Activated CD4-positive, CD25-positive, alpha-beta regulatory T cell treated with anti-CD3 and anti-CD28 coated beads, Interleukin-2, amount 50 U/mL, for 24 hours (primary cell): ENCODE results near the gene MYMK.

ENCODE experiments used
- ATAC-seq, 2 donors: fragments of 150-1000 bp; cut with Tn5 transposase; one replicate each; pipeline ENCODE4 v1.10.0; 2021; ENCODE audit warnings: mild to moderate bottlenecking in 1 of 2, moderate library complexity in 1 of 2

Gene MYMK

DNA sequence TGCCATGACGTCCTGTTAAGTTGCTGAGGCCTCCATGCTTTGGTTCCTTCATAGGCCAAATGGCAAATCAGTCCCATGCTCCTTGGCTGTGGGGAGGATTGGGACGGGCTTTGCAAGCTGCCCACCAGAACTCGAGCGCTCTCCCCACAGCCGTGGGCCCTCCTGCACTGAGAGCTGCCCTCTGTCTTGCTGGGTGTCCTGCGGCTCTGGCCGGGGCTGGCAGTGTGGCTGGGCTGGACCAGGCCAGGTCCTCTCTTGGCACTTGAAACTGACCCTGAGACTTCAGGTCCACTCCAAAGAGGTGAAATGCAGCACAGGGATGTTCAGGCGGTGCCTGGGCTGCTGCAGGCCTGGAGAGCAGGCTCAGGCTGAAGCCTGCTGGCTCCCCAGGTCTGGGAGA lies 7.0 kb downstream of the MYMK start:
- ATAC-seq: no peak

DNA sequence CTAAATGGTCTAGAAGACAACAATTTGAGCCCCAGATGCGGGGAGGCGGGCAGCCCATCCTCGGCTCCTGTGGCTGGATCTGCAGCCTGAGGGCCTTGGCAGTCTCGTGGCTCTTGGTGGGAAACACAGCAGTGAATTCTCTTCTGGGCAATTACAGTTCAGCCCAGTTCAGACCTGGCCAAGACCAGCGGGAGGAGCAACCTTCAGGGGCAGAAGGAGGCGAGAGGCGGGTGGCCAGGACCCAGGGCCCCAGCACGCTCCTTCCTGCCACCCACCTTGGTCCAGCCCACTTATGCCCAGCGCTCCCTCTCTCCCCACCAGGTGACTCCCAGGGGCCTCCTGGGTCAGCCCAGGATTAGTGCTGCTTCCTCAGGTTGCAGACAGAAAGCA lies 7.8 kb downstream of the MYMK start:
- ATAC-seq: no peak

- no peak for ATAC-seq
Observed at GRCh38 chr9:133516256-133516960, 8.4 kb downstream of the MYMK start.

DNA sequence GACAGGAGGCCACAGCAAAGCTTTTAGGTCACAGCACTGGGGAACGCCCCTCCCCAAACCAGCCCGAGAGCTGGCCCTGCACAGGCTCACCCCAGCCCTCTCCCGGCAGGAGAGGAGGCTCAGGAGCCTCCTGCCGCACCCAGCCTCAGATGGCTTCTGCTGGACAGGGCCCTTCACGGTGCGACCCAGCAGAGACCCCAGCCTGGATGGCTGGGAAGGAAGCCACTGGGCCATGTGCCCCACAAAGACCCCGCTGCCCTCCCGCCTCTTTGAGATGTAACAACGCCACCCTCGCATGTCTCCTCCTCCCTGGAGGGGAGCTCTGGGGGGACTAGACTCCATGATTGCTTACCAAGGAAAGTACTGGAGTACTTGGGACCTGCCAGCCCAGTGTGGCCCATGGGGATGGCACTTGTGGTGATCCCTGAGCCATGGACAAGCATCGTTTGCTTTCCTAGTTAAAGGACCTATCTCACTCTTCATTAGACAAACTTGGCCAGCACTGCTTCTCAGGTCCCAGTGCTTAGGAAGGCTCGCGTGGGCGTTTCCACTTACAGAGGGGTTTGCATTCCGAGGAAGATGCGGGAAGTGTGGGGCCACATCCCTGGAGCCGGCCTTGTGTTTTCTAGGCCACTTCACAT lies 9.0 kb downstream of the MYMK start:
- no peak for ATAC-seq

- no peak for ATAC-seq
Observed at GRCh38 chr9:133515240-133515610, 9.5 kb downstream of the MYMK start.

DNA sequence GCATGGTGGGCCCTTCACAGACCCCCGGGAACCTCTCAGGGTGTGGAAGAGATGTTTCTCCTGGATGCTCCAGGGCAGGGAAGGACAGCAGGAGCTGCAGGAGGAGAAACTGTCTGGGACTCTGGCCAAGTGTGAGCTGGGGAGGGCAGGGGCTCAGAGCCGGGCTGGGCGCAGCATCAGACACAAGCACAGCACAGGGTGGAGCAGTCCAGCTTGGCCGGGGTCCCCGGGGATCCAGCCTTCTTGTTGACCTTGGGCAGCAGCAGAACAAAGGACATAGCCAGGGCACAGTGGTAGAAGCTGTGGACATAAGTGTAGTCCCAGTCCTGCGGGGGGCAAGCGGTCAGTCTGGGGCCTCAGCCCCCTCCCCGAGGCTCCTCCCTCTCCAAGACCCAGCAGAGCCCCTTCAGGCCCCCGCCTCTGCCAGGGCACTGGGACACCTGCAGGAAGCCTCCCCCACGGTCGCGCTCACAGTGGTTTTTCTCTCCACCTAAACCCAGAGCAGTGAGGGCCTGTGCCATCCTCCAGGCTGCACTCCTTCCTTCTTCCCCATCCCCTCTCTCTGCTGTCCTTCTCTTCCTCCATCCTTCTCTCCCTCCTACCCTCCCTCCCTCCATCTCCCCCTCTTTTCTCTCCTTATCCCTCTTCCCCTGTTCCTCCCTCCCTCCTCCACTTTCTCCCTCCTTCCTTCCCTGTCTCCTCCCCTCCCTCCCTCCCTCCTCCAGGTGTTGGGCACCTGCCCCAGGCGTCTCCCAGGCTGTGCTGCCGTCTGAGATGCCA lies 10.1 kb downstream of the MYMK start:
- no peak for ATAC-seq

DNA sequence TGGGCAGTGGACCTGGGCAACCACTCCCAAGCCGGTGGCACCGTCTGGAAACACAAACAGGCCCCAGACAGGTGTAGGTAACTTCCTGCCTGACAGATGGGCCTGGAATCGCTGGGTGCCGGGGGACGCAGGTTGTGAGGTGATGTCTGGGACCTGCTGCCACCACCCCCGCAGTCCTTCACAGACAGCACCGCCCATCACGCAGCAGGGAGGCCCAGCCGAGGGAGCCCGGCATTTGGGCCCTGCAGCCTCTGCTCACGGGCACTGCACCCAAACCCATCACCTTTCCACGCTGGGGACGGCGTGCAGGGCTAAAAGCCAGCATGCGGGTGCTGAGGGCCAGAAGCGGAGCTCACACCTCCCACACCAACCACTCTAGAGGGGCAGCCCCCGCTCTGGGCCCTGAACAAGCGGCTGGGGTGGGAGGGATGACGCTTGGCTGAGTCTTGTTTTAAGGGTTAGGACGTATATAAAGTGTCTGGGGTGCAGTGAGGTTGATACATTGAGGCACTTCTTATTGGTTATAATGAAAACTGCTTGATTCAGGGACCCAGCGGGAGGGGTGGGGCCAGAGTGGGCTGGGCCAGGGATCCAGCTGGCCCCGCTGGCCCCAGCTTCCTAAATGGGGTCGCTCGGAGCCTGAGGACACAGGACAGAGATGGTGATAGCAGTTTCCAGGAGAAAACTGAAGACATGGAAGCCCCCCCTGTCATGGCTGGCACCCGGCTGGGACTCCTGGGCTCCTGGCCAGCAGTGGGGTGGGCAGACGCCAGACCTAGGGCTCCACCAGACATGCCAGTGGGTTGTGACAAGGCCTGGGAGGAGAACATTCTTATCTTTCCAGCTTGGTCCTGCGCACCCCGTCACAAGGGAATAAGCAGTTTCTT lies 11.3 kb downstream of the MYMK start:
- ATAC-seq: no peak

- no peak for ATAC-seq
Observed at GRCh38 chr9:133512253-133513213, 12.2 kb downstream of the MYMK start.

DNA sequence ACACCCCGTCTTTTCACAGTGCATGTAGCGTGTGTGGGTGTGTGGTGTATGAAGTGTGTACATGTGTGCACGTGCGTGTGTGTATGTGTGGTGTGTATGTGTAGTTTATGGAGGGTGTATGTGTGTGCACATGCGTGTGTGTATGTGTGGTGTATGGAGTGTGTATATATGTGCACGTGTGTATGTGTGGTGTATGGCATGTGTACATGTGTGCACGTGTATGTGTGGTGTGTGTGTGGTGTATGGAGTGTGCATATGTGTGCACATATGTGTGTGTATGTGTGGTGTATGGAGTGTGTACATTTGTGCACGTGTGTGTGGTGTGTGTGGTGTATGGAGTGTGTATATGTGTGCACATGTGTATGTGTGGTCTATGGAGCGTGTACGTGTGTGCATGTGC lies 13.2 kb downstream of the MYMK start:
- ATAC-seq: no peak

DNA sequence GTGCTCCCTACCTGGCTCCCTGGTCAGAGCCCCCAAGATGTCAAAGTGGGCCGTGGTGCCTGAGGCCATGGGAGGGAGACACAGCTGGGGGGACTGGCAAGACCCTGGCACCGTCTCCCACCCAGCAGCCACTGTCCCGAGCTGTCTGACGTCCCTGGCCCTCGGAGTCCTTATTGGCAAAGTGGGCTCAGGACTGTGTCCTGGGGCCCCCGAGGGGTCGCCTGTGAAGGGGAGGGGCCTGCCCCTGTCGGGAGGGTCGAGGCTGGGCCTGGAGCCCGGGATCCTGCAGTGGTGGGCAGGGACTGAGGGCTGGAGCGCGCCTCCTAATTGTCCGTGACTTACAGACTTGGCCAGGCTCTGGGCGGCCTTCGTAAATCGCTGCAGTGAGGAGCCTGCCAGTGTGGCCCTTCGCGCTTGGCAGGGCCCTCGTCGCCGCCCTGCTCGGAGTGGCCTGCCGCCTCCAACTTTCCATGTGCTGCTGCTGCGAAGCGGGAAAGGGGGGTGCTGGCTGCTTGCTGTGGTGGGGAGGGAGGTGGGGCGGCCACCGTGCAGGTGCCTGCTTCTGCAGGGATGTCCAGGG lies 13.7 kb downstream of the MYMK start:
- no peak for ATAC-seq

DNA sequence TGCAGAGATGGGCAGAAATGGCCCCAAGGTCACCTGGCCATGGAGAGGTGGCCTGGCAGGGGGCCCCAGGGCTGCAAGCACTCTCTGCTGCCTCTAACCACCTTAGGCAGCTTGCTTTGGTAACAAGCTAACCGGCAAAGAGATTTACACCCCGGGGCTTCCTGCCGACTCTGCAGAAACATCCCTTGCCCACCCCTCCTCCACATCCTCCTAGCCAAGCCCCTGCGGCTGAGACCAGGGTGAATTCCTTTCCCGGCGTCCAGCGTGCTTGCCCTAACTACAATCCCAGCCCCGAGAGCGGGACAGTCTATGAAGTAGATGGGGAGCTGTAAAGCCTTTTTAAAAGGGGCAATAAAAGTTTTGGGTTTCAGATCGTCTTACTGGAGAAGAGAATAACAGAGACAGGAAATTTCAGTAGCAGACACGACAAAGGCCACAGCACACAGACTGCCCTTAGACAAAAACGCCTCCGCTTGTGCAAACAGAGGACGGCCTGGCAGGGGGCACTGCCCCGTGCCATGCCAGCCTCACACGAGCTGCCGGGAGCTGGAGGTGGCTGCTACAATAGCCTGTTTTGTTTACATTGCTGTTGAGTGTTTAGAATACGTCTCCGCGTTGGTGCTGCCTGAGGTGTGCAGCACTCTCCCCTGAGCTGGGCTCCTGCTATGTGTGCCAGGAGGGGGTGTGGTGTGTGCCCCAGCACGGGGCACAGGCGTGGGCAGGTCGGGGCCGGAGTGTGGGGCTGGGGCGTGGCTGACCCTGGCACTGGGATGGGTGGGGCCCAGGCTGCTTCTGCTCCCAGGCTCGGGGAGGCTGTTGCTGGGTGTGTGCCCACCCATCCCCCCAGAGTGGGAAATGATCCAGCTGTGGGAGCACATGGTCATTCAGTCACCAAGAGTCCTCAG lies 15.3 kb downstream of the MYMK start:
- ATAC-seq: peak in 1 of 2 donors; percentile 51

DNA sequence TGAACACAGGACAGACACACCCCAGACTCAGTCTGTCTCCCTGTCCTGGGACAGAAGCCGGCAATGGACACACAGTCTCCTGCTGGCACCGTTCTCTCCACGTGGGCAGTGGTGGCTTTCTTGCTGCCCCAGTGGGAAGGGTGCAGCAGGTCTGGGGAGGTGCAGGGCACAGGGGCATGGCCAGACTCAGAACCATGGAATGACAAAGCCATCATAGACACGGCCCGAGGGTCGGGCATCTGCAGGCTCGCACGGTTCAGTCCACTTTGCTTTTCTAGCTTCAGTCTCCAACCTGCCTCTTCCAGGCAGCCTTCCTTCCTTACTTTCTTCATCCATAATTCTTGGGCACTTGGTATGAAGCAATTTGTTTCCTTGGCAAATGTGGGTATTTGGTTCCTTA lies 16.7 kb downstream of the MYMK start:
- no peak for ATAC-seq

DNA sequence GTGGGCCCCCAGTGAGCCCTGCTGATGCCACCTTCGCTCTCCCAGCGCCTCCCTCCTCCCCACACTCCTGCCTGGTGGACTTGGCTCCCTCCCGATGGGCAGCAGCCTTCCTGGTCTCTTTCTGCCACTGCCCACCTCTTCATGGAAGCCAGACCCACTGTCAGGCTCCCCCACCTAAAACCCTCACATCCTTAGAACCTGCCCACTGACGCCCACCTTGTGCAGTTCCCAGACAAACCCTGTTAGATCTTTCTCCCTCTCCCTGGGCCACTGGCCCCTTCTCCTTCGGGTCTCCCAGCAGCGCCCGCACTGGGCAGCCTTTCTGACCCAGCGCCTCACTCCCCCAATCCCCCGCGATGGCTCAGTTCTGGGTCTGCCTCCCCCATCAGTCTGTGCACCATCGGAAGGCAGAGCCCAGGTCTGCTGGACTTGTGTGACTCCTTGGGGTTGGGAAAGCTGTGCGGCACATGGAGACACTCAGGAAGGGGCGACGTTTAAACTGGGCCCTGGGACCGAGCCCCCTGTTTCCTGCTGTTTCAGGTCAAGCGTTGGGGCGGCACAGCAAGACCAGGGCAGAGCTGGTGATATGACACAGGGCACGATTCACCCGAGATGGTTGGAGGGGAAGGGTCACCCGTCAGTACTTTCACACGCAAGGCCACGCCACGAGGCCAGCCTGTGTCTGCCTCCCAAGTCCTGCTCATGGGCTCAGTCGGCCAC lies 17.4 kb downstream of the MYMK start:
- ATAC-seq: no peak

DNA sequence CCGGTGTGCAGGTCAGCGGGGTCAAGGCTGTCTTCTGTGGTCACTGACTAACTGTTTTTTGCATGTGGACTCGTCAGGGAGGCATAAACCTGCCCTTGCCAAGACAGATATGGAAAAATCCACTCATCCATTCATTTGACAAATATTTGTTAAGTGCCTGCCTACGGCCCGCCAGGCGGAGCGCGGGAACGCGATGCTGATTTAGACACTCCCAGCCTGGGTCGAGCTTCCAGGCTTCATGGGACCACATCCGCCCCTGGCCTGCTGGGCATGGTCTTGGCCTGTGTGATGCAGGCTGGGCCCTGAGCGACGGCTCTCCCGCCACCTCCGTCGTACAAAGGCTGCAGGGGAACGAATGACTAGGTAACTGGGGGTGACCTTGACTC lies 18.1 kb downstream of the MYMK start:
- no peak for ATAC-seq

DNA sequence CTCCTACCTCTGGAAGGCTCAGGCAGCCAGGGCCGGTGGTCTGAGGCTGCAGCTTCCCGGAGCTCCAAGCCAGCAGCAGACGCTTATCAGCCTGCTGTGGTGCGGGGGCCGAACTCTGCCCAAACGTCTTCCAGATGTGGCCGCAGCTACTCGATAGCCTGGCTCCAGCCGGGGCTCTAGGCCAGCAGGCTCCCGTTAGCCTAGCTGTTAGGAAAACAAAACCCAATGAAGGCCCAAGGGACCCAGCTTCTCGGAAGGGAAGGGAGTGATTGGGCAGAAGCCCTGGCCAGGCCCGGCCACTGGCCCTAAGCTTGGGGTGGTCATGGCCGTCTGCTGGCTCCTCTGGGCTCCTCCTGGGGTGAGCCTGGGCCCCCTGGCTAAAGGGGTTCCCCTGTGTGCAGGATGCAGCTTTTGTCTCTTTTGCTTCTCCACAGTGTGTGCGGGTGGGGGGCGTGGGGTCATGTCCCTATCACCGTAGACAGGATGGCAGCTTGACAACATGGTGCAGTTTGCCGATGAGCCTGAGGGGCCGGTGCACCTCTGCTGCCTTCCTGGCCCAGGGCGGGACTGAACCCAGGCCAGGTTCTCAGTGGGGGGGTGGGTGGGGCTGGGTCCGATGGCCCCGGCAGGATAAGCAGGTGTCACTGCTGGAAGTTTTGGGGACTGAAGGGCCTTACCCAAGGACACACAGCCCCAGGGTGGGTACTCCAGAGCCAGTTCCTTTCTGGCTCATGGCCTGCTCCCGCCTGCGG lies 18.7 kb downstream of the MYMK start:
- ATAC-seq: no peak

GRCh38 chr9:133505186-133505830 lies 19.5 kb downstream of the MYMK start:
- no peak for ATAC-seq

GRCh38 chr9:133502112-133502511 lies 22.6 kb downstream of the MYMK start:
- no peak for ATAC-seq

GRCh38 chr9:133499892-133500270 lies 24.9 kb downstream of the MYMK start:
- ATAC-seq: no peak
